ENCODE data around the gene PODXL2.
"Not testable (repeated sequence)": the region's sequence is repeated elsewhere in the genome, so short reads cannot be mapped to it uniquely, and the experiment has no call there.

Gene PODXL2

GRCh38 chr3:127690106-127690505 lies 61.1 kb downstream of the PODXL2 start:
- no peak for DNase-seq (ENCODE audit: low read depth in 3 of 3)

- DNase-seq (ENCODE audit: low read depth in 3 of 3) = no peak
Measured at GRCh38 chr3:127690823-127691452, 62.0 kb downstream of the PODXL2 start.

- DNase-seq (ENCODE audit: low read depth in 3 of 3) = no peak
Measured at GRCh38 chr3:127691489-127691888, 62.5 kb downstream of the PODXL2 start.

GRCh38 chr3:127691974-127692373 lies 63.0 kb downstream of the PODXL2 start:
- DNase-seq (ENCODE audit: low read depth in 3 of 3) = no peak

- no peak for DNase-seq (ENCODE audit: low read depth in 3 of 3)
Measured at GRCh38 chr3:127692501-127693335, 63.7 kb downstream of the PODXL2 start.

- DNase-seq (ENCODE audit: low read depth in 3 of 3) = no peak
Measured at GRCh38 chr3:127693336-127693843, 64.4 kb downstream of the PODXL2 start.

GRCh38 chr3:127694467-127695215 lies 65.7 kb downstream of the PODXL2 start:
- DNase-seq (ENCODE audit: low read depth in 3 of 3) = no peak

- peak in 2 of 3 donors; percentile 31 to 35 for DNase-seq (ENCODE audit: low read depth in 3 of 3)
Measured at GRCh38 chr3:127697551-127698240, 68.7 kb downstream of the PODXL2 start.

GRCh38 chr3:127698286-127698685 lies 69.3 kb downstream of the PODXL2 start:
- no peak for DNase-seq (ENCODE audit: low read depth in 3 of 3)

GRCh38 chr3:127698691-127699415 lies 69.9 kb downstream of the PODXL2 start:
- no peak for DNase-seq (ENCODE audit: low read depth in 3 of 3)

GRCh38 chr3:127699416-127700300 lies 70.7 kb downstream of the PODXL2 start:
- DNase-seq (ENCODE audit: low read depth in 3 of 3) = no peak

GRCh38 chr3:127700406-127700805 lies 71.4 kb downstream of the PODXL2 start:
- DNase-seq (ENCODE audit: low read depth in 3 of 3) = no peak

GRCh38 chr3:127701280-127701911 lies 72.4 kb downstream of the PODXL2 start:
- DNase-seq (ENCODE audit: low read depth in 3 of 3) = no peak

- DNase-seq (ENCODE audit: low read depth in 3 of 3) = no peak
Measured at GRCh38 chr3:127702151-127702578, 73.2 kb downstream of the PODXL2 start.

GRCh38 chr3:127704840-127705239 lies 75.9 kb downstream of the PODXL2 start:
- DNase-seq (ENCODE audit: low read depth in 3 of 3) = not testable (repeated sequence)

GRCh38 chr3:127706312-127706711 lies 77.3 kb downstream of the PODXL2 start:
- no peak for DNase-seq (ENCODE audit: low read depth in 3 of 3)

GRCh38 chr3:127706785-127707351 lies 77.9 kb downstream of the PODXL2 start:
- no peak for DNase-seq (ENCODE audit: low read depth in 3 of 3)

- DNase-seq (ENCODE audit: low read depth in 3 of 3) = no peak
Measured at GRCh38 chr3:127707851-127708411, 78.9 kb downstream of the PODXL2 start.

GRCh38 chr3:127708837-127709236 lies 79.9 kb downstream of the PODXL2 start:
- no peak for DNase-seq (ENCODE audit: low read depth in 3 of 3)
